CD14-positive monocyte (primary cell): ENCODE results near the gene SPDYE3. TPM values are rescaled to one million over a fixed set of nuclear protein-coding genes. Genes with fewer than 3 reads are reported as not detected.

ENCODE experiments used
- DNase-seq, 3 donors: peaks; one replicate each; pipeline ENCODE4 v3.0.0-alpha.2; 2011 to 2022
- H2AFZ ChIP-seq: 2 replicates; pipeline ENCODE4 v1.6.0; 2012; ENCODE audit warnings: mild to moderate bottlenecking, low read depth, low read length, inconsistent platforms; ENCODE audit not compliant: insufficient read depth, poor library complexity, severe bottlenecking
- H3K27ac ChIP-seq, 2 donors: 1 replicate in 1 of 2; 2 replicates in 1 of 2; pipeline ENCODE4 v1.5.1; 2012 to 2013; ENCODE audit warnings: low read length in 2 of 2, control low read depth in 1 of 2, inconsistent platforms in 1 of 2, low read depth in 1 of 2, mild to moderate bottlenecking in 1 of 2
- H3K27me3 ChIP-seq, 2 donors: one replicate each; pipeline versions ENCODE4 v1.6.0 to v1.6.1; 2011 to 2013; ENCODE audit warnings: low read length in 2 of 2; ENCODE audit not compliant: control insufficient read depth in 2 of 2, insufficient read depth in 2 of 2
- H3K36me3 ChIP-seq, 2 donors: replicated peaks in 1 of 2; 1 replicate in 1 of 2; 2 replicates in 1 of 2; pipeline versions ENCODE4 v1.5.1 to v1.6.1; 2012 to 2013; ENCODE audit warnings: low read length in 2 of 2, control low read depth in 1 of 2, inconsistent platforms in 1 of 2, mild to moderate bottlenecking in 1 of 2; ENCODE audit not compliant: insufficient read depth in 2 of 2, control insufficient read depth in 1 of 2
- H3K4me1 ChIP-seq, 2 donors: 1 replicate in 1 of 2; 2 replicates in 1 of 2; pipeline versions ENCODE4 v1.5.1 to v1.6.1; 2012 to 2013; ENCODE audit warnings: low read length in 2 of 2, control low read depth in 1 of 2, inconsistent platforms in 1 of 2, mild to moderate bottlenecking in 1 of 2, moderate library complexity in 1 of 2; ENCODE audit not compliant: insufficient read depth in 2 of 2, control insufficient read depth in 1 of 2
- H3K4me2 ChIP-seq: replicated peaks from 2 replicates; pipeline ENCODE3; 2012; ENCODE audit warnings: low read length, moderate library complexity, mild to moderate bottlenecking; ENCODE audit not compliant: poor library complexity, severe bottlenecking; ENCODE audit errors: extremely low read depth
- H3K4me3 ChIP-seq, 3 experiments: fragments of 200-600 bp in 1 of 3; sonication (generic) in 1 of 3; replicated peaks in 1 of 3; 1 replicate in 2 of 3; 2 replicates in 1 of 3; pipeline ENCODE4 v1.5.1; 2011 to 2013; ENCODE audit warnings: low read length in 3 of 3, mild to moderate bottlenecking in 3 of 3, control low read depth in 2 of 3, low read depth in 2 of 3, inconsistent platforms in 1 of 3, moderate library complexity in 1 of 3
- H3K79me2 ChIP-seq: 2 replicates; pipeline ENCODE4 v1.6.0; 2012; ENCODE audit warnings: mild to moderate bottlenecking, control low read depth, inconsistent platforms, low read length, moderate library complexity; ENCODE audit not compliant: insufficient read depth
- H3K9ac ChIP-seq: 2 replicates; pipeline ENCODE4 v1.6.0; 2017; ENCODE audit warnings: low read length, mild to moderate bottlenecking; ENCODE audit not compliant: insufficient read depth, poor library complexity, severe bottlenecking
- H3K9me3 ChIP-seq, 2 donors: replicated peaks in 1 of 2; 1 replicate in 1 of 2; 2 replicates in 1 of 2; pipeline versions ENCODE4 v1.5.1 to v1.6.1; 2012 to 2013; ENCODE audit warnings: low read length in 2 of 2, control low read depth in 1 of 2; ENCODE audit not compliant: control insufficient read depth in 1 of 2, insufficient read depth in 1 of 2
- H4K20me1 ChIP-seq: 2 replicates; pipeline ENCODE4 v1.6.0; 2012; ENCODE audit warnings: mild to moderate bottlenecking, low read length, control low read depth, moderate library complexity; ENCODE audit not compliant: insufficient read depth
- H3K27ac Mint-ChIP-seq, 7 donors: one replicate each; pipeline ENCODE4 v1.8.0; 2020; ENCODE audit warnings: mild to moderate bottlenecking in 7 of 7, mixed read lengths in 7 of 7, moderate library complexity in 6 of 7, inconsistent platforms in 2 of 7
- H3K27me3 Mint-ChIP-seq, 3 donors: one replicate each; pipeline ENCODE4 v1.8.0; 2021 to 2022; ENCODE audit warnings: low read depth in 3 of 3, mild to moderate bottlenecking in 3 of 3, mixed read lengths in 3 of 3, moderate library complexity in 3 of 3, inconsistent platforms in 1 of 3
- H3K36me3 Mint-ChIP-seq, 2 donors: one replicate each; pipeline ENCODE4 v1.8.0; 2020; ENCODE audit warnings: mixed read lengths in 2 of 2, inconsistent platforms in 1 of 2, mild to moderate bottlenecking in 1 of 2
- H3K4me1 Mint-ChIP-seq: one replicate; pipeline ENCODE4 v1.8.0; 2020; ENCODE audit warnings: mild to moderate bottlenecking, mixed read lengths
- H3K4me3 Mint-ChIP-seq, 2 donors: one replicate each; pipeline ENCODE4 v1.8.0; 2020; ENCODE audit warnings: mild to moderate bottlenecking in 2 of 2, mixed read lengths in 2 of 2, moderate library complexity in 1 of 2
- H3K9me3 Mint-ChIP-seq, 7 donors: one replicate each; pipeline ENCODE4 v1.8.0; 2020 to 2022; ENCODE audit warnings: mixed read lengths in 7 of 7, mild to moderate bottlenecking in 6 of 7, moderate library complexity in 6 of 7, inconsistent platforms in 2 of 7
- CTCF ChIP-seq: fragments of 200-600 bp; IDR thresholded peaks from one replicate; pipeline ENCODE4 v1.8.0; 2022; ENCODE audit warnings: antibody characterized with exemption, mild to moderate bottlenecking
- WGBS: methylation state at CpG from one replicate; pipeline ENCODE4 v1.1.5; 2013; ENCODE audit warnings: missing lambda C conversion rate; ENCODE audit not compliant: insufficient coverage; 5-methylcytosine and 5-hydroxymethylcytosine counted together
- intact Hi-C, 2 donors: fragments of 100-400 bp; cut with micrococcal nuclease; formaldehyde crosslinking; loops; one replicate each; pipeline versions ENCODE4 v1.15.0 to v1.15.1; 2023
- polyA plus RNA-seq, 3 donors: library from polyadenylated mRNA; depleted of rRNA in 1 of 3; unstranded in 2 of 3; stranded (reverse) in 1 of 3; fragments of 300-500 nt in 2 of 3; fragments of >200 nt in 1 of 3; fragmentation: Illumina TruSeq in 2 of 3; gene quantifications; 1 replicate in 2 of 3; 2 replicates in 1 of 3; pipeline ENCODE4 v1.2.3, GENCODE V29; 2012 to 2021

Gene SPDYE3
- polyA plus RNA-seq, 3 donors, result 0.58 to 1.2 TPM; not detected in 1

GRCh38 chr7:100366411-100367250 is 59.1 kb downstream of the SPDYE3 start:
- no peak for DNase-seq
- Histone ChIP-seq H3K79me2 (peaks cover 39% of the 10 kb centered on the region), H3K27ac (peak overlapping the region; percentile 96 to 99), H3K36me3 (peaks cover 10 to 23% of the 10 kb centered on the region in 2 donors), H4K20me1 (no peaks in the 10 kb centered on the region), H3K9ac (peak overlapping the region; percentile 48), H3K4me2 (peak overlapping the region; percentile 7), H3K4me1 (peaks cover 71 to 72% of the 10 kb centered on the region in 2 donors), H3K27me3 (no peaks in the 10 kb centered on the region), H3K9me3 (no peaks in the 10 kb centered on the region), H2AFZ (no peak overlapping the region), H3K4me3 (peak overlapping the region in 1 of 3 experiments; percentile 43)
- H3K27me3 Mint-ChIP-seq, result peaks cover 0 to 5% (median 0%) of the 10 kb centered on the region in 3 donors
- intact Hi-C loops, result no loop called here
- no peak for TF ChIP-seq CTCF
- H3K4me3 Mint-ChIP-seq, result peak overlapping the region; percentile 21 to 31
- WGBS, result 64% methylated on average over 15 of the region's 16 CpGs
- no peaks in the 10 kb centered on the region for H3K9me3 Mint-ChIP-seq
- peaks cover 27 to 34% of the 10 kb centered on the region in 2 donors for H3K36me3 Mint-ChIP-seq
- H3K27ac Mint-ChIP-seq, result peak overlapping the region; percentile 99 to 100 (median 99)
- peaks cover 72% of the 10 kb centered on the region for H3K4me1 Mint-ChIP-seq

- H3K4me2 ChIP-seq, result peak overlapping the region; percentile 29
- DNase-seq, result no peak
- H3K79me2 ChIP-seq, result peaks cover 42% of the 10 kb centered on the region
- Mint-ChIP-seq H3K27me3 (peaks cover 0 to 5% (median 0%) of the 10 kb centered on the region in 3 donors), H3K27ac (peak overlapping the region; percentile 99 to 100 (median 99)), H3K9me3 (no peaks in the 10 kb centered on the region), H3K36me3 (peaks cover 22 to 28% of the 10 kb centered on the region in 2 donors), H3K4me3 (peak overlapping the region in 1 of 2 donors; percentile 47), H3K4me1 (peaks cover 78% of the 10 kb centered on the region)
- 89% methylated on average over 4 of the region's 8 CpGs for WGBS
- peak overlapping the region; percentile 96 to 99 for H3K27ac ChIP-seq
- peaks cover 5 to 17% of the 10 kb centered on the region in 2 donors for H3K36me3 ChIP-seq
- no peak for TF ChIP-seq CTCF
- H3K4me1 ChIP-seq, result peaks cover 76 to 78% of the 10 kb centered on the region in 2 donors
- no peak overlapping the region for H2AFZ ChIP-seq
- intact Hi-C loops, result no loop called here
- no peaks in the 10 kb centered on the region for H3K27me3 ChIP-seq
- H3K9me3 ChIP-seq, result no peaks in the 10 kb centered on the region
- peak overlapping the region in 1 of 3 experiments; percentile 43 for H3K4me3 ChIP-seq
- no peak overlapping the region for H3K9ac ChIP-seq
- no peaks in the 10 kb centered on the region for H4K20me1 ChIP-seq
Measured at GRCh38 chr7:100367251-100367620, 59.7 kb downstream of the SPDYE3 start.
